Smooth muscle cell (in vitro differentiated cells): Measurements from ENCODE around the gene PTPN20. TPM values are rescaled to one million over a fixed set of nuclear protein-coding genes. Genes with fewer than 3 reads are reported as not detected.

ENCODE experiments used
- DNase-seq: peaks from one replicate; lab custom pipeline; 2025; ENCODE audit not compliant: unreplicated experiment; lab: John Stamatoyannopoulos, UW
- H2AFZ ChIP-seq: fragments of 200-600 bp; sonication (generic); 2 replicates; pipeline ENCODE4 v1.6.0; 2016; ENCODE audit warnings: antibody characterized with exemption, low read depth, mild to moderate bottlenecking
- H3F3A ChIP-seq: fragments of 200-600 bp; sonication (generic); 2 replicates; pipeline ENCODE4 v1.6.0; 2017; ENCODE audit warnings: antibody characterized with exemption, low read depth
- H3K27ac ChIP-seq: fragments of 200-600 bp; sonication (generic); 2 replicates; pipeline ENCODE4 v1.5.1; 2016; ENCODE audit warnings: low read depth, mild to moderate bottlenecking
- H3K27me3 ChIP-seq: fragments of 200-600 bp; sonication (generic); 2 replicates; pipeline ENCODE4 v1.6.1; 2016; ENCODE audit warnings: low read depth, mild to moderate bottlenecking
- H3K36me3 ChIP-seq: fragments of 200-600 bp; sonication (generic); 2 replicates; pipeline ENCODE4 v1.5.1; 2016; ENCODE audit warnings: low read depth
- H3K4me1 ChIP-seq: fragments of 200-600 bp; sonication (generic); 2 replicates; pipeline ENCODE4 v1.5.1; 2016; ENCODE audit warnings: low read depth
- H3K4me2 ChIP-seq: fragments of 200-600 bp; sonication (generic); 2 replicates; pipeline ENCODE4 v1.6.0; 2016; ENCODE audit warnings: mild to moderate bottlenecking
- H3K4me3 ChIP-seq: fragments of 200-600 bp; sonication (generic); 2 replicates; pipeline ENCODE4 v1.5.1; 2016; ENCODE audit warnings: mild to moderate bottlenecking
- H3K79me2 ChIP-seq: fragments of 200-600 bp; sonication (generic); 2 replicates; pipeline ENCODE4 v1.6.0; 2016; ENCODE audit warnings: low read depth, mild to moderate bottlenecking
- H3K9ac ChIP-seq: fragments of 200-600 bp; sonication (generic); 2 replicates; pipeline ENCODE4 v1.6.0; 2016; ENCODE audit warnings: low read depth
- H3K9me3 ChIP-seq: fragments of 200-600 bp; sonication (generic); replicated peaks from 2 replicates; pipeline ENCODE4 v1.5.1; 2016; ENCODE audit warnings: low read depth
- H4K20me1 ChIP-seq: fragments of 200-600 bp; sonication (generic); 2 replicates; pipeline ENCODE4 v1.6.0; 2016; ENCODE audit warnings: low read depth
- CTCF ChIP-seq: fragments of 200-600 bp; sonication (generic); IDR thresholded peaks from 2 replicates; pipeline ENCODE4 v1.5.1; 2017; ENCODE audit warnings: borderline replicate concordance, mild to moderate bottlenecking, antibody characterized with exemption; ENCODE audit not compliant: insufficient read depth, poor library complexity, severe bottlenecking
- WGBS: methylation state at CpG from one replicate; pipeline ENCODE4 v1.1.7; 2016; ENCODE audit warnings: low lambda C conversion rate; 5-methylcytosine and 5-hydroxymethylcytosine counted together
- polyA plus RNA-seq: library from polyadenylated mRNA; unstranded; fragments of >200 nt; fragmentation: Nextera tagmentation; extraction: Ambion mirVana; gene quantifications from 2 replicates; pipeline ENCODE4 v1.2.1, GENCODE V29; 2016
- total RNA-seq: library from RNA; depleted of rRNA; stranded (reverse); fragments of >200 nt; gene quantifications from 2 replicates; pipeline ENCODE4 v1.2.3, GENCODE V29; 2014

PTPN20 gene
- total and polyA plus RNA-seq, 2 experiments from 2014 or later: not detected

- no peaks in the 10 kb centered on the region for H3K79me2 ChIP-seq
- H3K36me3 ChIP-seq: no peaks in the 10 kb centered on the region
- no peak overlapping the region for H3K9ac ChIP-seq
- no peak overlapping the region for H3K4me2 ChIP-seq
- H4K20me1 ChIP-seq: no peaks in the 10 kb centered on the region
- no peaks in the 10 kb centered on the region for H3K4me1 ChIP-seq
- H2AFZ ChIP-seq: no peak overlapping the region
- no peak overlapping the region for H3K27ac ChIP-seq
- no peaks in the 10 kb centered on the region for H3F3A ChIP-seq
- WGBS: 96% methylated on average over 13 of the region's 13 CpGs
- no peaks in the 10 kb centered on the region for H3K9me3 ChIP-seq
- DNase-seq: no peak
- no peaks in the 10 kb centered on the region for H3K27me3 ChIP-seq
- H3K4me3 ChIP-seq: no peak overlapping the region
- TF ChIP-seq CTCF: no peak
Measured at GRCh38 chr10:47033541-47034270, 122.5 kb downstream of the PTPN20 start.

- no peak overlapping the region for H3K4me2 ChIP-seq
- TF ChIP-seq CTCF: no peak
- H3K79me2 ChIP-seq: no peaks in the 10 kb centered on the region
- H3K4me1 ChIP-seq: peaks cover under 1% of the 10 kb centered on the region
- H3F3A ChIP-seq: no peaks in the 10 kb centered on the region
- H3K27ac ChIP-seq: no peak overlapping the region
- no peaks in the 10 kb centered on the region for H3K27me3 ChIP-seq
- H2AFZ ChIP-seq: no peak overlapping the region
- H3K9me3 ChIP-seq: no peaks in the 10 kb centered on the region
- H3K9ac ChIP-seq: no peak overlapping the region
- H3K4me3 ChIP-seq: no peak overlapping the region
- WGBS: 88% methylated on average over 9 of the region's 9 CpGs
- no peaks in the 10 kb centered on the region for H4K20me1 ChIP-seq
- no peaks in the 10 kb centered on the region for H3K36me3 ChIP-seq
- no peak for DNase-seq
Measured at GRCh38 chr10:47034441-47035051, 123.3 kb downstream of the PTPN20 start.

- Histone ChIP-seq H3K27ac (no peak overlapping the region), H3K9me3 (no peaks in the 10 kb centered on the region), H3F3A (no peaks in the 10 kb centered on the region), H3K27me3 (no peaks in the 10 kb centered on the region), H3K79me2 (no peaks in the 10 kb centered on the region), H3K4me2 (no peak overlapping the region), H4K20me1 (no peaks in the 10 kb centered on the region), H3K36me3 (no peaks in the 10 kb centered on the region), H2AFZ (no peak overlapping the region), H3K4me1 (peaks cover 3% of the 10 kb centered on the region), H3K4me3 (no peak overlapping the region), H3K9ac (no peak overlapping the region)
- TF ChIP-seq CTCF: no peak
- DNase-seq: no peak
- 92% methylated on average over 7 of the region's 7 CpGs for WGBS
Measured at GRCh38 chr10:47035171-47035818, 124.1 kb downstream of the PTPN20 start.
